HG03135 (cell line): ENCODE measurements around the gene AQP3.
"Not testable (repeated sequence)": the region's sequence is repeated elsewhere in the genome, so short reads cannot be mapped to it uniquely, and the experiment has no call there.

Experiments
- ATAC-seq: cut with Tn5 transposase; IDR thresholded peaks from one replicate; pipeline ENCODE4 v1.9.1; 2021; ENCODE audit warnings: mild to moderate bottlenecking, moderate library complexity; ENCODE audit not compliant: unreplicated experiment

AQP3 gene

GRCh38 chr9:33443464-33444154, 3.8 kb downstream of the AQP3 start:
- no peak for ATAC-seq

DNA sequence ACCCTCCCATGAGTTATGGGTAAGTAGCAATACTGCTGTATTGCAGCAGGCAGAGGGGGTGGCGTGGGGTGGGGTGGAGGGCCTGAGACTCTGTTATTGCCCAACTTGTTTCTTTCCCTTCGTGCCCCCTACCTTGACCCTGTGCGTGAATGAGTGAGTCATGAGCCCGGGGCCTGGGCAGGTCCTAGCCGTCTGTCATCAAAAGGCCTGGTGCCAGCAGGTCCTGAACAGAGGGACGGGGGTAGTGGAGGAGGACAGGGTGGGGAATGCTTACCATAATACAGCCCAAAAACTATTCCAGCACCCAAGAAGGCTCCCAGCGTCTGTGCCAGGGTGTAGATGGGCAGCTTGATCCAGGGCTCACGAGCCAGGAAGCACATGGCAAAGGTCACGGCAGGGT, 4.3 kb downstream of the AQP3 start:
- ATAC-seq, result no peak

- ATAC-seq, result no peak
Observed at GRCh38 chr9:33442125-33442524, 5.3 kb downstream of the AQP3 start.

DNA sequence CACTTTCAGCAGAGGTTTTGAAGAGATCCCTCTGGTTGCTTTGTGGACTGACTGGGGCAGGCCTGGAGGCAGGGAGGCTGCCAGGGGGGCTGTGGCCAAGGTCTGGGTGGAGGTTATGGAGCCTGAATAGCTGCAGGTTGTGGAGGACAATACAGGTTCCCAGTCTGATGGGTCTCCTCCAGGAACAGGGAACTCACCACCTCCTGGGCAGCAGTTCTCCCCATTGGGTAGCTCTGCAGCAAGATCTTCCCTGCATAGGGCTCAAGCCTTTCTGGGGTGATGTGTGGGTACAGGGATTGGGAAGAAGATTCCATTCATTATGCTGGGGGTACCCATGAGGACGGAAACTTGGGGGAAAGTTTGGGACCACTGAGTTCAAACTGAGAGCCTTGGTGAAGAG, 6.8 kb downstream of the AQP3 start:
- no peak for ATAC-seq

DNA sequence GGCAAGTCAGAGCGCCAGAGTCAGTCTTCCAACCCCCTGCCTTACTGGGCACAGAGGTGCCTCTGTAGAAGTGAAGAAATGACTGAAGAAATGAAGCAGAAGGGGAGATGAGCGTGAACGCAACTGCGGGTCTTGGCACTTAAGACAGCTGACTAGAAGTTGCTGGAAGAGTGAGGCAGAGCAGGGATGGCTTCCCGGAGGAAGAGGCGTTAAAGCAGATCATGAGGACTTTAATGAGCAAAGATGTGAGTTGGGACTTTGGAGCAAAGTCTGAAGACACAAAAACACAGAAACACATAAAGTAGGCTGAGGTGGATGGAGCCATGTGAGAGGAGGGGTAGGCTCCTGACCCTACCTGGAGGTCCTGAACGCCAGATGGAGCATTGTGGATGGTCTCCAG, 7.2 kb downstream of the AQP3 start:
- no peak for ATAC-seq

- ATAC-seq, result no peak
Observed at GRCh38 chr9:33439731-33440130, 7.7 kb downstream of the AQP3 start.

GRCh38 chr9:33438926-33439680, 8.3 kb downstream of the AQP3 start:
- no peak for ATAC-seq

DNA sequence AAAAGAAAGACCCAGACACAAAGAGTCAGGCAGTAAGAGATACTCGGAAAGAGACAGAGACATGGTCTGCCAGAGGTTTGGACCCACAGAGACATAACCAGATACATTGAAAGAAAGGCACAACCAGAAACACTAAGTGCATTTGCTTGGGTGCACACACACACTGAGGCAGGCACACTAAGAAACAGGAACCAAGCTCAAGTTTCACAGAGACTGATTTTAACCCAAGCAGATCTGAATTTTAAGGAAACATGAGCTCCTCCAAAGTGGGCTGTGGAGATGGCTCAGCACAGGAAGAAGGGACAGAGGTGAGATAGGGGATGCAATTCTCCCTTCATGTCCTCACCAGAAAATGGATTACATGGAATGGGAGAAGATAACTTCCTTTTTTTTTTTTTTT, 9.5 kb downstream of the AQP3 start:
- no peak for ATAC-seq

GRCh38 chr9:33437205-33437604, 10.2 kb downstream of the AQP3 start:
- no peak for ATAC-seq

DNA sequence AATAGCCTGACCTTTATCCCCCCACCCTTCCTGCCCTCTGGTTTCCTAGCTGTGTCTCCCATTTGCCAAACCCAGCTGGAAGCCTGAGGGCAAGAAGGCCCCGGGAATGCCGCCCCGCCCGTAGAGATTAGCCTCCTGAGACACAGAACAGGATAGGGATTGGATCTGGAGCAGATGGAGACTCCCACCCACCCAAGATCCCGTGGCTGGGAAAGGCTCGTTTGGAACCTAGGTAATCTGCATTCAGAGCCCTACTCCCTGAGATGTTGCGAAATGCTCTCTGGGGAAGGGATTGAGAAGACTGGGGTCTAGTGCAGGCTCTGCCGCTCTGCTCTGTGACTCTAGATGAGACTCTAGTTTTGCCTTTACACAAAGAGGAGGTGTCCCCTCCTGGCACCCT, 10.9 kb downstream of the AQP3 start:
- no peak for ATAC-seq

- ATAC-seq, result no peak
Observed at GRCh38 chr9:33435821-33436277, 11.5 kb downstream of the AQP3 start.

DNA sequence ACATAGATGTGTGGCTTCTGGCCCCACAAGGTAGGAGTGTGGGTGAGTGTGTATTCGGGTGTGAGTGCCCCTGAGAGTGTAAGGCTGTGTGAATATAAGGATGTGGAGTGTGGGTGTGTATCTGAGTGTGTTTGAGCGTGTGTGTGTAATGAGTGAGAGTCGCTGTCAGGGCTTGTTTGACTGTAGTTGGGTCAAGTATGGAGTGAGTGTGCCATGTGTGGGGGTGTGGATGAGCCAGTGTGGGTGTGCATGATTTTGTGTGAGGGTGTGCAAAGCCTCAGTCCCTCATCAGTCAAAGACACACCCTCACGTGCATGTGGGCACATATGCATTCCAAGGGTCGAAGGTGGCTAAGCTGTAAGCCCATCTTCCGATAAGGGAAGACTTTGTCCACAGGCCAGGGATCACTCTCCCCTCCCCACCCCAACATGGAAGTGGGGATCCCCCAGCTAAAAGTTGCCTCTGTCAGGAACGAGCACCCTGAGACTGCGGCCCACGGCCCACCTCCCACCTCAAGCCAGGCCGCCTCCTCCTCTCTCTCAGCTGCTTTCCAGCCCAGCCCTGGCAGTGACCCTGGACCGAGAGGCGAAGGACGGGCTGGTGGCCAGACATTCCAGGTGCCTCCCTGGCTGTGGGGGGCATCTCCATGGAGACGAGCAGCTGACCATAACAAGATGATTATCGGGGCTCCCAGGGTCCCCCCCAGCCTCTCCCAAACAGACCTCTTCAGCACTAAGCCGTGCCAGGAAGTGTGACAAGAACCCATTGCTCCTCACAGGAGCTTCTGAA, 12.9 kb downstream of the AQP3 start:
- no peak for ATAC-seq

- ATAC-seq, result no peak
Observed at GRCh38 chr9:33433871-33434270, 13.5 kb downstream of the AQP3 start.

DNA sequence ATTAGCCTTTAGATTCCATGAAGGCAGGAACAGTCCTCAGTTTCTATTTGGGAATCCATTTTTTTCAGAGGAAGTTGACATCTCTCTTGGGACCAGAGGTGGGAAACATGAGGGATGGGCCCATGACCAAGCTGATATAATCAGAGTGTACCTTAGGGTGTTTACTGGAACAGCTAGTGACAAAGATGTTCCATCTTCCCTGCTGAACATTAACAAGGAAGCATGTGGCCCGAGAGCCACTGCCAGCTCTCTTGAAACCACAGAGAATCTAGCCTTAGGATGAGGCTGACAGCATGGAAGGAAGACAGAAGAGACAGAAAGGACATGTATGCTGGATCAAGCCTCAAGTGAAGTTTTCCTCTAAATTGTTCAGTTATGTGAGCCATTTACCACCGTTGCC, 16.0 kb downstream of the AQP3 start:
- no peak for ATAC-seq

- no peak for ATAC-seq
Observed at GRCh38 chr9:33430942-33431341, 16.5 kb downstream of the AQP3 start.

GRCh38 chr9:33429256-33429985, 18.0 kb downstream of the AQP3 start:
- ATAC-seq, result no peak

- no peak for ATAC-seq
Observed at GRCh38 chr9:33426843-33427293, 20.5 kb downstream of the AQP3 start.

DNA sequence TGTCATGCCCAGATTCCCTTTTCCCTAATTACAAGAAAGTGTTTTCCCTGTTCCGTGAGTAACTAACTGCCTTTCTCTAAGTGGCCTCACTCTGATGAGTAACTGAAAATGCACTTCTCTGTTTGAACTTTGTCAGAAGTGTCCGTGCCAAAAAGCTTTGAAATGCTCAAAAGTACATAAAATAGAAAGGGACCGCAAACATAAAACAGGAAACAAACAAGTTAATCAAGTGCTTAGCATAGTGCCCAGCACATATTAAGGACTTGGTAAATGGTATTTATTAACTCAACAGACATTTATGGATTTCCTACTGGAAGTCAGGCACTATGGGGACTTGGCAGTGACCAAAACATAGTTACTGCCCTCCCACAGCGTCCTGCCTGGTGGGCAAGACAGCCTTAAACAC, 22.3 kb downstream of the AQP3 start:
- no peak for ATAC-seq

- not testable (repeated sequence) for ATAC-seq
Observed at GRCh38 chr9:33424492-33424891, 22.9 kb downstream of the AQP3 start.

- ATAC-seq, result not testable (repeated sequence)
Observed at GRCh38 chr9:33424043-33424442, 23.4 kb downstream of the AQP3 start.
